GM21381 (cell line): ENCODE measurements around the gene VIPR2.
"Not testable (repeated sequence)": the region's sequence is repeated elsewhere in the genome, so short reads cannot be mapped to it uniquely, and the experiment has no call there.

ENCODE experiments used
- ATAC-seq: cut with Tn5 transposase; IDR thresholded peaks from one replicate; pipeline ENCODE4 v1.9.1; 2021; ENCODE audit warnings: mild to moderate bottlenecking, moderate library complexity; ENCODE audit not compliant: unreplicated experiment

Gene VIPR2, protein sequence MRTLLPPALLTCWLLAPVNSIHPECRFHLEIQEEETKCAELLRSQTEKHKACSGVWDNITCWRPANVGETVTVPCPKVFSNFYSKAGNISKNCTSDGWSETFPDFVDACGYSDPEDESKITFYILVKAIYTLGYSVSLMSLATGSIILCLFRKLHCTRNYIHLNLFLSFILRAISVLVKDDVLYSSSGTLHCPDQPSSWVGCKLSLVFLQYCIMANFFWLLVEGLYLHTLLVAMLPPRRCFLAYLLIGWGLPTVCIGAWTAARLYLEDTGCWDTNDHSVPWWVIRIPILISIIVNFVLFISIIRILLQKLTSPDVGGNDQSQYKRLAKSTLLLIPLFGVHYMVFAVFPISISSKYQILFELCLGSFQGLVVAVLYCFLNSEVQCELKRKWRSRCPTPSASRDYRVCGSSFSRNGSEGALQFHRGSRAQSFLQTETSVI

DNA sequence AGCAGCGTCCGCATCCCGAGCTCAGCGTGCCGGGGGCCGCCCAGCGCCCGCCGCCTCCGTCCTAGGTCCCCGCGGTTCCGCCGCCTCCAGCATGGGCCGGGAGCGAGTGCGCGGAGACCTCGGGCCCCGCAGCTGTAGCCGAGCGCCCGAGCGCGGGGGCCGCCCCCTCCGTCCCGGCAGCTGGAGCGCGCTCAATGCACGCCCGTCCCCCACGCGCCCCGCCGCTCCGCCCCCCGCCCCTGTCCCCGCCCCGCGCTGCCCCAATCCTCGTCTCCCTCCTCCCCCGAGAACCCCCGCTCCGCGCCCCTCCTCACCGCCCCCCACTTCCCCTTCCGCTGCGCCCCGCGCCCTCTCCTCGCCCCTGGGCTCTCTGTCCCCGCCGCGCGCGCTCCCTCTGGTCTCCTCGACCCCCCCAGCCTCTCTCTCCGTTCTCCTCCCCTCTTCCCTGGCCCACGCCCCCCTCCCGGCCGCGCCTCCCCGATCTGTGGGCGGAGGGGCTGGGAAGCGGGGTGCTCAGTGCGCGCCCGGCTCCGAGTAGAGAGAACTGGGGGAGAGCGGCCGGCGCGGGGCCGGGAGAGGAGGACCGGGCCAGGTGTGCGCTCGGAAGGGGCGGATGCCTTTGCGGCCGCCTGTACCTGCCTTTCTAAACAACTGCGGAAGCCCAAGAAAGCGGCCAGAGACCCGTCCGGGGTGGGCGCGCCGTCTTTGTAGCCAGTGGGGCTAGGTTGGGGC lies at the start of gene VIPR2:
Gene VIPR2, minus strand, starts transcription at position 110 of the 732 bp plus-strand sequence. Its CDS starts 96 bp downstream, at position 14.
- no peak for ATAC-seq

DNA sequence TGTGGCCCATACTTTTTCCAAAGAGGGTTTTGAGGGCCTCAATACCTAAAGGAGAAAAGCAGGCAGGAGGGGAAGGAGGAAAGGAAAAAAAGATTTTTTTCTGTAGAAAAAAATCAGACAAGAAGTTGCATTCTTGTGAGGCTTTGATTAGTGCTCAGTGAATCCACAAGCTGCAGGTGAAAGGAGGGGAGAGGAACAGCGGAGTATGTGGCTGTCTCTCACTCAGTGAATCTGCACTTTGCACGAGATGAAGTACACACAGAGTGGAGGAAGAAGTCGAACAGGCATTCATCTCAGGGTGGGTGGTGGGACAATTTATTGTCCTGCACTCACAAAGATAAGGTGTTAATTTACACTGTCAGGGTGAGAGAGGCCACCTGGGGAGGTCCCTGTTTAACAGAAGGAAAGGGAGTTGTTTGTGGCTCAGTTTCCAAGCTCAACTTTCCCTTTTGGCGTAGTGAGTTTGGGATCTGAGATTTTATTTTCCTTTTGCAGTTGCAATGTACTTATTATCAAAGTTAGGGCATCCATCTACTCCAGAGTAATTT lies 49.0 kb upstream of the VIPR2 start:
- no peak for ATAC-seq

DNA sequence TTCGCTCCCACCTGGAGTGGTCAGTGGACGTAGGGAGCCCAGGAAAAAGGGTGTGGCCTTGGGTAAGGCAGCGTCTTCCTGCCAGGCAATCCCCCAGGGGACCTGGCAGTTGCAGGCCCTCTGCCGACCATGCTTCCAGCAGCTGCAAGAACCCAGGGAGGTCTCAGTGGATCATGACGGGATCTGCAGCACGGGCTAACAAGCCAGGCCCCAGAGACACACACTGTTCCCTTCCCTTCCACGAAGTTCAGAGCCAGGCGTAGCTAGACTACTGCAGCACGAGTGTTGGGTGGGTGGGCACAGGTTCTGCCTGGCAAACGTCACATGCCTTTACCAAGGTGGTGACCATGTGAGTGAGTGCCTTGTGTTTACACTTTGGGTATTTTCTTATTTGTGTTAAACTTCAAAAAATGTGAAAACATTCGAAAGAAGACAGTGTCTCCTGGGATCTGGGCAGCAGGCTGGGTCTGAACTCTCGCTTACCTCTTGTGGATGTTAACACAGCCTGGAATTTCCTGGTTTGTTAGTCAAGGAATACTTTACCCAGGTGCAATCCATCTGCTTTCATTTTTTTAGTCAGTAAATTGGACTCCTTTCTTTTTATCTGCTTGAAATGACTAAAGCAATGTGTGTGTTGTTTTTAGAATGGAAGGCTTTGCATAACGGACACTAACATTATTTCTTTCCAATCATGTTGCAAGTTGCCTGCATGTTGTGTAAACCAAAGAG lies 48.2 kb upstream of the VIPR2 start:
- no peak for ATAC-seq

DNA sequence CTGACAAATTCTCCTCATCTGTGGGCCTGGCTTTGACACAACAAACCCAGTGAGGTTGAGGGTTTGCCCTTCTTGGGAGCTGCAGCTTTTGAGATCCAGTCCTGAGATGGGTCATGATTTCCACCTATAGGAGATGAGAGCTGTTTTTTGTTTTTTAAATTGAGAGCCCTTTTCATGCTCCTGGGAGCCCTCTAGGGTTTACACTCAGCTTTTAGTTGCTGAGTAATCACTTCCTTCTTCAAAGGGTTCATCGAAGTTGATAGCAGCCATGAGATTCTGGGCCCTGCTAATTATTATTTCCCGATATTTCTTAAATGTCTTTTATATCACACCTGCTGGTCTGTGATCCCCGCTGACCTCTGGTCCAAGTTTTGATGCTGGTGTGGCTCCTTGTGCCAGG lies 47.3 kb upstream of the VIPR2 start:
- no peak for ATAC-seq

DNA sequence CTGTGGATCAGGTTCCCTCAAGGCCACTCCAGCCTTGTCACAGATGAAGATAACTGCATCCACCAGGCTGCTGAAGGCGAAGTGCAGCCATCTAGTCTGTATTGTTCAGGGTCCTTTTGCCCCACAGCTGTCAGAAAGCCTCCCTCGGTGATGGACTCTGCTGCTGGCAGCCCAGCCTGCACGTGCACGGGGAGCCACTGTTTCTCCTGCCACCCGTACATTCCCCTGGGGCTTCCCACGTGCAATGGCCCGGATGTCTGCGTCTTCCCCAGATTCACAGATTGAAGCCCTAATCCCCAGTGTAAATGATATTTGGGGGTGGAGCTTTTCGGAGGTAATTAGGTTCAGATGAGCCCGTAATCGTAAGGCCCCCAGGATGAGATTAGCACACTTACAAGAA lies 46.6 kb upstream of the VIPR2 start:
- ATAC-seq, result no peak

DNA sequence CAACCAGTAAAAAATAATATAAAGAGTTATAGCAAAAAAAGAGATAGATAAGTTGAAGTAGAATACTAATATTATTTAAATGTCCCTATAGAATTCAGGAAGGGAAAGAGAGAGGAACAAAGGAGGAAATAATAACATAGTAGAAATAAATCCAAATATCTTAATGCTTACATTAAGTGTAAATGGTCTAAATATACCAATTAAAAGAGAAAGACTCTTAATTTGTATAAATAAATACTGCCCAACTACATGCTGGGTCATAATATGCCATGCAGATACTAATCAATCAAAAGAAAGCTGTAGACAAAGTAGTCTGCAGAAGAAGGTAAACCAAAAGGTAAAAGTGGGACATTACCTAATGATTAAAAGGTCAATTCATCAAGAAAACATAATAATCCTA lies 43.3 kb upstream of the VIPR2 start:
- no peak for ATAC-seq

DNA sequence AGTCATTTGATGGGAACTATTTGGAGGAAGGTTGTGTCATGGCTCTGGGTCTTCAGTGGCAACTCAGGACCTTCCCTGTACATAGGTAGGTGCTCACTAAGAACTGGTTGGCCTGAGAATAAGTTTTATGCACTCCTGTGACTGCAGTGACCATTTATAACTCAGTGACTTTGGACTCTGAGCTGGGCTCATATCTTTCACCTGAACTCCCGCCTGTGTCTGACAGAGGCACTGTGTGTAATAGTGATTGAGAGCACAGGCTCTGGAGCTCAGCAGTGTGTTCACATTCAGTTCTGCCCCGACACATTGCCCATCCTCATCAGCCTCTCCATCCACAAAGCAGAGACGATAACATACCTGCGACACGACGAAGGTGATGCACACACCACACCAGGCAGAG lies 34.6 kb upstream of the VIPR2 start:
- ATAC-seq, result no peak

DNA sequence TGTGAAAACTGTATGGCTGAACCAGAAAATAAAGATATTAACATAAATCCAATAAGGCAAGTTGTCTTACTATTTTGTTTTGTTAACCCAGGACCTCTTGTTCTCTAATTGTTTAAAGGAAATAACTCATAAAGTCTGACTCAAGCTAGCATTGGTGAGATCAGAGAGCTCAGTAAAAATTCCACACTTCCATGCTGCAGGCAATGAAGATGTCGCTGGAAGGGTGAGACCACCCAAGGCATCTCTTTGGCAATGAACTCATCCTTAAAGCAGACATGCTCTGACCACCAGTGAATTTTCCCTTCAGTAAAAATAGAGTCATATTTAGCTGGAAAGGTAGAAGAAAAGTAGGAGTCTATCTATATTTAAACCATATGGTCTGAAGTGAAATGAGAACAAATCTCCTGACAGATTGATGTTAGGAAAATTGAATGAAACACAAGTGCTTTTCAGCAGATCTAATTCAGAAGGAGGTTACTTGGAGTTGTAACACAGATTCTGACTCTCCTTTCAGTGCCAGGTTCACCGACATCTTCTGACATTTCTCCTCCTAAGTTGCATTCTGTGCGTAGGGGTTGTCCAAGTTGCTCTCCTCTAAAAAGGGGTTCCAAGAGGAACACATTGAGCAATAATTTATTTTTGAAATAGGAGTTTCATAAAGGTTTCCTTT lies 32.8 kb upstream of the VIPR2 start:
- ATAC-seq, result no peak

DNA sequence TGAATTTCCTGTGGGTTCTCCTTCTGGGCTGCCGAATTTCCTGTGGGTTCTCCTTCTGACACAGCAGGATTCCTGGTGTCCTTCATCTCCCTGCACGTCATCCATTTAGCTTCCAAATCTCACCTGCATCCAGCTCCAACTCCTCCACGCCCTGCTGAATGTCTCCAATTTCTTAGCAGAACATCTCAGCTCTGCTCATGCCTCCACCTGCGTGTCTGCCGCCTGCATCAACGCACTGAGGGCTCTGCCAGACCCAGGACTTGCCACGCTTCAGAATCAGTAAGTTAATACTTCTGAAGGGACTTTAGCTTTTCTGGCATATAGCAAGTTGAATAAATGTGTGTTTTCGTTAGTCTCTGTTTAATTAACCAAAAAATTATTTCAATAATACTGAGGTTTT lies 31.1 kb upstream of the VIPR2 start:
- no peak for ATAC-seq

DNA sequence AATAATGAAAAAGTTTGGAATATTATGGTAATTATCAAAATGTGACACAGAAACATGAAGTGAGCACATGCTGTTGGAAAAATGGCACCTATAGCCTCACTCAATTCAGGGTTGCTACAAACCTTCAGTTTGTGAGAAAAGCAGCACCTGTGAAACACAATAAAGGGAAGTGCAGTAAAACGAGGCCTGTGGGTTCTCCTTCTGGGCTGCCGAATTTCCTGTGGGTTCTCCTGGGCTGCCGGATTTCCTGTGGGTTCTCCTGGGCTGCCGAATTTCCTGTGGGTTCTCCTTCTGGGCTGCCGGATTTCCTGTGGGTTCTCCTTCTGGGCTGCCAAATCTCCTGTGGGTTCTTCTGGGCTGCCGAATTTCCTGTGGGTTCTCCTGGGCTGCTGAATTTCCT lies 30.4 kb upstream of the VIPR2 start:
- not testable (repeated sequence) for ATAC-seq

DNA sequence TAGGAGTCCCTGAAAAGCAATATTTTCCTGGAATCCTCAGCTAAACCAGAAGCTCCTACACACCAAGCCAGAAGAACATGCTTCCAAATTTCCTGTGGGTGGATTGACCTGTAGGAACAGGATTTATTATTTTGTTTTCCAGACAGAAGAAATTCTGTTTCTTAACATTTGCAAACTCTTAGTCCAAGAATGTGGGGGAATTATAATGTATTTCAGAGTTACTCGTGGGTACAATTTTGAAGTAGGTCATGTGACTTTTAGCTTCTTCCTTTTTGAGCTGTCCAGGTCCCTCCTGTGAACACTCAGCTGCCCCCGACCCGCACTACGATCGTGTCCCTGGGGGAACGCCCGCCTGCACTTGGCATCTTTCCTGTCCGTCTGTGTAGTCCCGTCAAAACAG lies 27.7 kb upstream of the VIPR2 start:
- no peak for ATAC-seq

DNA sequence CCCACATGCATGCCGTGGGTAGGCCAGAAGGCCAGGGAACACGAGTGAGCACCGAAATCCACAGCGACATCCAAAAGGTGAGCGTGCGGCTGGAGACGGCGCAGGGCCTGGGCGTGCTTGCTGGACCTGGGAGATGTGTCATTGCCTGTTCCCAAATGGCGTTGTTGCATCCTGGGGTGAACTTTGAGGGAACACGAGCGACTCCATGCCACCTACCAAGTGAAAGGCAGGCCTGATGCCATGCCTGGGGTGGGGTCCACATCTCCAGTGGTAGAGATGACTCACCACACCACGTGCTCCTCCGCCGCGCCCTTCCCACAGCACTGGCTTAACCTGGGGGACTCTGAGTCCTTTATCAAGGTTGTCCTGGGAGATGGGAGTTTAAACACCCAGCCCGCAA lies 24.7 kb upstream of the VIPR2 start:
- ATAC-seq, result no peak

DNA sequence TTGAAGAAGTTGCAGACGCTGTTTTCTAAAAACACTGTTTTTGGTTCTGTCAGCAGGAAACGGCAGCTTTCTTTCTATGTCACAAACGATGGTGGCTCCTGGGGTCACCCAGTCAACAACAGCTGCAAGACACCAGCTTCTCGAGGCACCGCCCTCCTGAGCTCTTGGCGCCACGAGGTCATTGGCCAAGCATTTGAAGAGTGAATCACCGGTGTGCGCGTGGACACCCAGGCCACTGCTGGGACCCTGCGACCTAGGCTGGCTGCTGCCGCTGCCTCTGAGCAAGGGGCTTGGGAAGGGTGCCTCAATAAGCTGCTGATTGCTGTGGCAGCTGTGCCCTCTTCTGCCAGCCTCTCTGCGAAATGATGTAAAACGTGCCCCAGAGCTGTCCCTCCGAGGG lies 22.5 kb upstream of the VIPR2 start:
- ATAC-seq, result no peak

DNA sequence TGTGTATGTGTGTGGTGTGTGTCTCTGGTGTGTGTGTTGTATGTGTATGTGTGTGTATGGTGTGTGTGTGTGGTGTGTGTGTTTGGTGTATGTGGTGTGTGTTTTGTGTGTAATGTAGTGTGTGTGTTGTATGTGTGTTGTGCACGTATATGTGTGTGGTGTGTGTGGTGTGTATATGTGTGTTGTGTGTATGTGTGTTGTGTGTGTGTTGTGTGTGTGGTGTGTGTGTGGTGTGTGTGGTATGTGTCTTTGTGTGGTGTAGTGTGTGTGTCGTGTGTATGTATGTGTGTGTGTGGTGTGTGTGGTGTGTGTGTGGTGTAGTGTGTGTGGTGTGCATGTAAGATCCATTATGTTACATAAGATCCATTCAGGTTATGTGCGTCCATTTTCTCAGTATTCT lies 21.9 kb upstream of the VIPR2 start:
- ATAC-seq, result no peak

DNA sequence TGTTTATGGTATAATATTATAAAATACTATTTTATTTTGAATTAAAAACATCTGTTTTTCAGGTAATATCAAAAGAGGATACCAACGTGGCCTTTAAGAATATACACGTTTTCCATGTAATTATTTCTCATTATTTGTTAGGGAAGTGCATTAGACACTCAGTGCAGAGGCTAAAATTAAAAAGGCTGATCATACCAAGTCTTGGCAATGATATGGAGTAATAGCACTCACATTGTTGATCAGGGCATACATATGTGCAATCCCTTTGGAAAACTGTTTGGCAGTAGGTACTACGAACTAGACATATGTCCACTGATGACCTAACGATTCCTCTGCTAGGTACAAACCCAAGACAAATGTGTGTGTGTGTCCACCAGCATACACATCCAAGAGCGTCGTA lies 20.7 kb upstream of the VIPR2 start:
- ATAC-seq, result no peak

DNA sequence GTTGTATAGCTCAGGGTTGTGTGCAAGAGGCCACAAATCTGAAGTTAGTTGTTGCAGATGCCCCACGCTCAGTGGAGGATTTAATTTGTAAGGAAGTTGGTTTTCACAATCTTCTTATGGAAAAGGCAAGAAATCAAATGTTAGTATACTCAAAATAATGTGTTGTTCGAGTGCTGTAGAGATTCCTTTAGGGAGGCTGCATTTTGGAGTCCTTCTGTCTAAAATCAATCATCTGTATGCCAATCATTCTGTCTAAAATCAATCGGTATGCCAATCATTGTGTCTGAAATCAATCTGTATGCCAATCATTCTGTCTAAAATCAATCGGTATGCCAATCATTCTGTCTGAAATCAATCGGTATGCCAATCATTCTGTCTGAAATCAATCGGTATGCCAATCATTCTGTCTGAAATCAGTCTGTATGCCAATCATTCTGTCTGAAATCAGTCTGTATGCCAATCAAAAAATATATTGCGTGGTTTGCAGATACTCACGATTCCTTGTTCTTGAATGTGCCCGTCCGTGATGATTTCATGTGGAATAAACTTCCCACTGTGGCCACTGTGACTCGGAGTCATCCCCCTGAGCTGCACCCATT lies 19.1 kb upstream of the VIPR2 start:
- ATAC-seq, result not testable (repeated sequence)

DNA sequence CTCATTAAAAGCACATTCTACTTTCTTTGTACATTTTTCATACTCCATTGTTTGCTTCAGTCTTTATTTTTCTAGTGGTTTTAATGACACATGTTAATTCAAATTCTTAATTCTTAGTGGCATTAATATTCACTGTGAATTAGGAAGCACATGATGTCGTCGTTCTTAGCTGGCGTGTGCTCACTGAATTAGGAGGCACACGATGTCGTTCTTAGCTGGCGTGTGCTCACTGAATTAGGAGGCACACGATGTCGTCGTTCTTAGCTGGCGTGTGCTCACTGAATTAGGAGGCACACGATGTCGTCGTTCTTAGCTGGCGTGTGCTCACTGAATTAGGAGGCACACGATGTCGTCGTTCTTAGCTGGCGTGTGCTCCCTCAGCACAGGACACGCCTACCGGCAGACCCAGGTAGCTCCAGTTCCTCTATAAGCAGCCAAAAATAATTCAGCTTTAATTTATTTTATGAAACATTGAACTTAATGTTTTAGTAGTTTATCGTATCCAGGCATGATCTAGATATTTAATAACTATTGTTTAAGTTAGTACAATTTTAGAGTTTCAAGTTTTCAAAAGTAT lies 17.5 kb upstream of the VIPR2 start:
- not testable (repeated sequence) for ATAC-seq

DNA sequence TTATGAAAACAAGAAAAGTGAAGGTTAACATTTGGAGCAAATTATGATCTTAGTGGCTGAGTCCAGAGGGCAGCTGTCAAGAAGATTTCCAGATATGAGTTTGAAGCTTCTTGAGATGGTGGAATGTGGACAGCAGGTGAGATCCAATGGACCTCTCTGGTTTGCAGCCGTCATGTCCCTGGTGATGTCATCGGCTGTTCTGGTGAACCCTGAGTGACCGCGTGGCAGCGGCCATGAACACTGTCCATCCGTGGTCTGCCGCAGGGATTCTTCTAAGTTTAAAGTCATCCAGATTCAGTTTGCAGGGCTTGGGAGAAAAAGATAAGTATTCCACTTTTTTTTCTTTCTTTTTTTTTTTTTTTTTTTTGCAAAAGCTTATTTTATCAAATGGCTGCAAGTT lies 15.8 kb upstream of the VIPR2 start:
- no peak for ATAC-seq

DNA sequence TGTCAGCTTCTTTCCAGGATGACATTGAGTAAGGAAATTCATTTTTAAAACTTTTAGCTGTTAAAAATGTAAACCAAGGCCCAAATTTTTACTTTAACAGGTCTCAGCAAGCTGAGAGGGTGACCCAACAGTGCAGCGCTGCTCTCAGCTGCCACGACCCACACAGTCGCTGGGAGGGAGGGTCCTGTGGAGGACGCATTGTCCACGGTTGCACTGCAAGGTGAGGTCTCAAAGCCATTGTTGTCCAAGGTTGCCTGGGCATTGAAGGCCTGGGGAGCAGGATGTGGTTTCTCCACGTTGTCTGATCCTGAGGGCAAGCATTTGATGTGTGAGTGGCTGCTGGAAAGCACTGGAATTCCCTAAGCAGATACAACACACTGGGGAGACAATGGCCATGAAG lies 15.1 kb upstream of the VIPR2 start:
- ATAC-seq, result no peak

DNA sequence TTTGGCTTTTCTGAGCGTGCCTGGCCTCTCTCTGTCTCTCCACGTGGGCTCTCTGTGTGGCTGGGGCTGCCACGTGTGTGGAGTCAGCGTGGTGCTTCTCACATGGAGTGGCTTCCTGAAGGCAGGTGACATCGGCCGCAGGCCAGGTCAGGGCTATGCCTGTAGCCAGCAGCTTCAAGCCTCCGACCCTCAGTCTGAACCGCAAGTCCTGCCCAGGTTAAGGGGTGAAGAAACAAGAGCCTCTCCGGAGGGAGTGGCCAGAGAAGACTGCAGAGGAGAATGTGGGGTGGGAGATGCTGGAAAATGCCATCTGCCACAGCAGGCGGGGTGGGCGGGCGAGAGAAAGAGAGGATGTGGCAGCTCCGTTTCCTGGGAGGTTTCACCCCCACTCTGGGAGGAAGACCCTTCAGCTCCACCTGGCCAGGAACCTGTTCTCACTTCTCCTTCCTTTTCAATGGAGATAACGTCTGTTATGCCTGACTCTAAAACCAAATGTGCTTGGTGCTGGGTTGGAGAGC lies 14.3 kb upstream of the VIPR2 start:
- no peak for ATAC-seq
